ENCODE data around the gene FOXA2.
"Not testable (repeated sequence)": the region's sequence is repeated elsewhere in the genome, so short reads cannot be mapped to it uniquely, and the experiment has no call there.

GRCh38 chr20:22599258-22599657, 14.9 kb upstream of the FOXA2 start:
- not testable (repeated sequence) for TF ChIP-seq CTCF, POLR2A, EP300, POLR2AphosphoS5 (IDR thresholded peaks at IDR 0.05)

Data from gastroesophageal sphincter (tissue), 3 donors.